HPDE6-E6E7 (cell line): ENCODE data around the gene TPSD1.
"Not testable (repeated sequence)": the region's sequence is repeated elsewhere in the genome, so short reads cannot be mapped to it uniquely, and the experiment has no call there.

Experiments used
- DNase-seq: peaks from one replicate; pipeline ENCODE4 v3.0.0; 2011; ENCODE audit warnings: missing footprints; ENCODE audit errors: extremely low spot score

Gene TPSD1

DNA sequence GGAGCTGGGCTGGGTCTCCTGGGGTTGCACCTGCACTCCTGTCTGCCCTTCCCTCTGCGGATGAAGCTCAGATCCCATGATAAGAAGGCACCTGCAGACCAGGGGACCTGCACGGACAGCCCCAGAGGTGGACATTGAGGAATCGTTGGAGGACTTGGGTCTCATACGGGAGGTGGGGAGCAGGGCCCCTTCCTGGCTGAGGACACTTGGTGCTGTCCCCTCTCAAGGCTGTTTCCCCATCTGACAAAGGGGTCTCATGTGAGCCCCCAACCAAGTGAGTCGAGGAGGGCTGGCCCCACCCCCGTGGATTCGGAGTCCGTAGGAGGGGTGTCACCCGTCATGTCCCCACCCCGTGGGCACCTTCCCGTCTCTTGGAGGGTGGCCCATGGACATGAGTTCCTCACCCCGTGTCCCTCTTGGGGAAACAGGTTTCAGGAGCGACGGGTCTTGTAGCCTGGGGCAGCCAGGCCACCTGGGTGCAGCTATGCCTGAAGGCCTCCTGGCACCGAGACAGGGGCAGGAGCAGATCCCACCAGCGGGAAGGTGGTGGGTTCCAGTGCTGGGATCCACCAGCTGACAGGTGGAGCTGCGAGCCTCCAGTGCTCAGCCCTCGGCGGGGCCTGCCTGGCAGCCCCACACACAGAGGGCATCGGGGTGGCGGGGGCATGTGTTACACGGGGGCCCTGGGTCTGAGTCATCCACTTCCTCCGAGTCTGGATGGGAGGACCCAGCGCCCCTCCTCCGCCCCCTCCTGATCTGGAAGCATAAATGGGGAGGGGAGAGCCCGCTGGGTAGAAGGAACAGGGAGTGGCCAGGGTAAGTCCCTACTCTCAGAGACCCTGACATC, at the start of gene TPSD1:
Gene TPSD1, plus strand, starts transcription at position 794 of the 847 bp plus-strand sequence. CDS start 212 bp downstream, outside the sequence.
- not testable (repeated sequence) for DNase-seq

- no peak for DNase-seq
Measured at GRCh38 chr16:1206326-1206725, 49.5 kb upstream of the TPSD1 start.

- DNase-seq = no peak
Measured at GRCh38 chr16:1206786-1207185, 49.1 kb upstream of the TPSD1 start.

DNA sequence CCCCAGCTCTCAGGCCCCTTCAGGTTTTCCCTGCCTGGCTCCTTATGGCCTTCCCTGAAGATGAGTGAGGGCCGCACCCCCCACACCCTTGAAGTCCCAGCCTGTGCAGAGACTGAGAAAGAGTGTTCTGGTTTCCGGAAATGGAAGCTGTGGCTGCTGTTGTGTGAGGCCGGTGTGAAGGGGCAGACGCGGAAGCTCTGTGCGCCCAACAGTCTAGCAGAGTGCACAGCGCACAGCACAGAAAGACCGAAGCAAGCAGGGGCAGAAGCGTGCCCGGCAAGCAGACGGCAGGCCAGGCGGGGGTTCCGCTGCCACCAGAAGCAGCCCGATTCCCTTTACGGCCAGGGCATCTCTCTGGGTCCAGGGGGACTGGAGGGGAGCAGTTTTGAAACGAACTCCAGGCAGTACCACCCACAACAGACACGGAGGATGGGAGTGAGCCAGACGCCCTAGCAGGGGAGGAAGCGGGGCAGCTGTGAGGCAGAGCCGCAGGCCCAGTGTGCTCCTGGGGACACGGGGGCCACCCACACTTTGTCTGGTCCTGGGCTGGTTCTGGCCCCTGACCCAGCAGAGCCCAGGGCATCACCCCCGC, 47.5 kb upstream of the TPSD1 start:
- DNase-seq = no peak

DNA sequence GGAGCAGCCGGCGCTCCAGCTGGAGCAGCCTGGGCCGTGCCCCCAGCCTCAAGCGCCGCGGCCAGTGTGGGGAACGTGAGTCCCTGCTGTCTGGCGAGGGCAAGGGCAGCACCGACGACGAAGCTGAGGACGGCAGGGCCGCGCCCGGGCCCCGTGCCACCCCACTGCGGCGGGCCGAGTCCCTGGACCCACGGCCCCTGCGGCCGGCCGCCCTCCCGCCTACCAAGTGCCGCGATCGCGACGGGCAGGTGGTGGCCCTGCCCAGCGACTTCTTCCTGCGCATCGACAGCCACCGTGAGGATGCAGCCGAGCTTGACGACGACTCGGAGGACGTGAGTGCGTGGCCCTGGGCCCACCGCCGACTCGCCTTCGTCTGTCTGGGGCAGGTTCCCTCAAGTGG, 46.8 kb upstream of the TPSD1 start:
- DNase-seq = no peak

DNA sequence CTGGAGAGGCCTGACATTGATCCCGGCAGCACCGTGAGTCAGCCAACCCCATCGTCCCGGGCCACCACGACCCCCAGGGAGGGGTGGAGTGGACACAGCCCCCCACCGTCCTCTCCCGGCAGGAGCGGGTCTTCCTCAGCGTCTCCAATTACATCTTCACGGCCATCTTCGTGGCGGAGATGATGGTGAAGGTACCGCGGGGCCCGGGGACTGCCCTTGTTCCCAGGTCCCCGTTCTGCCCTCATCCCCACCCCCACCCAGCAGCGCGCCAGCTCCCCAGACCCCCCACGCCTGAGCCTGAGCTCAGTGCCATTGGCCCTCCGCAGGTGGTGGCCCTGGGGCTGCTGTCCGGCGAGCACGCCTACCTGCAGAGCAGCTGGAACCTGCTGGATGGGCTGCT, 45.4 kb upstream of the TPSD1 start:
- DNase-seq = no peak

DNA sequence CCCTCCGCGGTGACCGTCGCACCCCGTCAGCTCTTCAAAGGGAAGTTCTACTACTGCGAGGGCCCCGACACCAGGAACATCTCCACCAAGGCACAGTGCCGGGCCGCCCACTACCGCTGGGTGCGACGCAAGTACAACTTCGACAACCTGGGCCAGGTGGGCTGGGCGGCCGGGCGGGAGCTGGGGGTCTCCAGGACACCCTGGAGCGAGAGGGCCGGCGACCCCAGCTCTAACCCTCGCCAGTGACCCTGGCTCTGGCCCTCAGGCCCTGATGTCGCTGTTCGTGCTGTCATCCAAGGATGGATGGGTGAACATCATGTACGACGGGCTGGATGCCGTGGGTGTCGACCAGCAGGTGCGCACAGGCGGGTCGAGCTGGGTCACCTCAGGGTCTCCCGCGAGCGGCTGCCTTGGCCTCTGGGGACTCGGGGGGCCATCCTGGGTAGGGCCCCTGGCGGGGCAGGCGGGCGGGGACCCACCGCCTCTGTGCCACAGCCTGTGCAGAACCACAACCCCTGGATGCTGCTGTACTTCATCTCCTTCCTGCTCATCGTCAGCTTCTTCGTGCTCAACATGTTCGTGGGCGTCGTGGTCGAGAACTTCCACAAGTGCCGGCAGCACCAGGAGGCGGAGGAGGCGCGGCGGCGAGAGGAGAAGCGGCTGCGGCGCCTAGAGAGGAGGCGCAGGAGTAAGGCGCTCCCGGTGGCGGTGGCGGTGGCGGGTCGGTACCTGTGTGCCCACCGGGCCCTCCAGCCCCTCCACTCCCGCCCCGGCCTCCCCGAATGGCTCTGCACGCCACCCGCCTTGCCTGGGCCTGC, 44.2 kb upstream of the TPSD1 start:
- DNase-seq = no peak

- DNase-seq = no peak
Measured at GRCh38 chr16:1212616-1213194, 43.2 kb upstream of the TPSD1 start.

DNA sequence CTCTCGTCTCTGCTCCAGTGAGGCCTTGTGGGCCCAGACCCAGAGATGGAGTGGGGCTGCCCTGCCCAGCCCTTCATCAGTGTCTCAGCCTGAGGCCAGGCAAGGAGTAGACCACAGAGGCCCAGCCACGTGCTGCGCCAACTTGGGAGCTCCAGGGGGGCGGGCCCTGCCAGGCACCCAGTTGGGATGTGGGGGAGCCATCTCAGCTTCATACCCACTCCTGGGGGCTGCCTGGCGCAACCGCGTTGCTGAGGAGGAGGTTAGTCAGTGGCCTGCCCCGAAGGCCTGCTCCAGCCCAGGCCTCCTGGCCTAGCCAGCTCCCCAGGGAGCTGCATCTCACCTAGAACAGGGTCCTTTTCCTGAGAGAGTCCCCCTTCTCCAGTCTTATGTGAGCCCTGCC, 42.6 kb upstream of the TPSD1 start:
- no peak for DNase-seq

GRCh38 chr16:1213796-1214372, 42.0 kb upstream of the TPSD1 start:
- no peak for DNase-seq

DNA sequence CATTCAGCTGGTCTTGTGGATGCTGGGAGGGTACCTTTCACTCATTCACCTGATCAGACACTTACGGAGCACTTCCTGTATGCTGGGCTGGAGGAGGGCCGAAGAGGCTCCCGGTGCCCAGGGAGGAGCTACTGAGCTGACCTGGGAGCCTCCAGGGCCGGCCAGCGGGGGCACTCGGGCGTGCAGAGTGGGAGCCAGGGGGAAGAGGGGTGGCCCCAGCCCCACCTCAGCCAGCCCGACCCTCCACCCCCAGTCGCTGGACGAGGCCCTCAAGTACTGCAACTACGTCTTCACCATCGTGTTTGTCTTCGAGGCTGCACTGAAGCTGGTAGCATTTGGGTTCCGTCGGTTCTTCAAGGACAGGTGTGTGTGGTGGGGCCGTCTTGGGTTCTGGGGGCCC, 41.1 kb upstream of the TPSD1 start:
- no peak for DNase-seq

DNA sequence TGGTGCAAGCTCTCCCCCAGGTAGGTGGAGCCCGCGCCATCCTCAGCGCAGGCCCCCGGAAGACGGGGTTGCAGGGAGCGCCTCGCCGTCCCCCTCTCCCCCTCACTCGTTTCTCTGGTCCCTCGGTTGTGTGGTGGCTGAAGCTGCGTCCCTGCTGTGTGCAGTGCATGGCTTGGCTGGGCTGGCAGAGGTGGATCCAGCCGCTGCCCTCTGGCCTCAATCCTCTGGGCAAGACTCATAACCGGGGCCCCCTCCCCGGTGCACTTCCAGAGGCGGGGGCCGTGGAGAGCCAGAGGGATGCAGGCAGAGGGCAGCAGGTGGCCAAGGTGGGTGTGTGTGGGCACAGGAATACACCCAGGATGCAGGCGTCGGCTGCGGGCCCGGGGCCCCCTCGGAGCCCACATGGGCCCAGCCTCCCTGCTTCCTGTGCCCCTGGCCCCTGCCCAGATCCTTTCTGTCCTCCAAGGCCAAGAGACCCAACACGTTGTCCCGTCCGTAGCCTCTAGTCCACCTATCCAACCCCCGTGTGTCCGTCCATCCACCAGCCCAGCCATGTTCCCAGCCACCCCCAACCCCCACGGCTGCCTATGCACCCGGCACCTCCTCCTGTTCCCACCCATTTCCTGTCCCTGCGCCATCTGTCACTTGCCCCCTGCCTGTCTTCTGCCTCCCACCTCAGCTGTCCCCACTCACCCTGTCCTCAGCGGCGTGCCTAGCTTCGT, 40.1 kb upstream of the TPSD1 start:
- DNase-seq = no peak

DNA sequence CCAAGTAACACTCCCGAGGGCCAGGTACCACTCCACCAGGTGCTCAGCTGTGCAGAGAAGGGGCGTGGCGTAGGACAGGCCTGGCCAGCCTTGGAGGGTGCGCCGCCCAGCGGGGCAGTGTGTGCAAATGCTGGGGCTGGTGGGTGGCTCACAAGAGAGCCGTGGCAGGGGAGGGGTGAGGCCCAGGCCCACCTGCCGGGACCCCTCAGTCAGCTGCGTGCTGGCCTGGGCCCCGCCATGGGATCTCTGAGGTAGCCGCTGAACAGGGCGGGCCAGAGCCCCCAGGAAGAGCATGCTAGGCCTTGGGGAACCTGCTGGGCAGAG, 39.6 kb upstream of the TPSD1 start:
- DNase-seq = no peak

DNA sequence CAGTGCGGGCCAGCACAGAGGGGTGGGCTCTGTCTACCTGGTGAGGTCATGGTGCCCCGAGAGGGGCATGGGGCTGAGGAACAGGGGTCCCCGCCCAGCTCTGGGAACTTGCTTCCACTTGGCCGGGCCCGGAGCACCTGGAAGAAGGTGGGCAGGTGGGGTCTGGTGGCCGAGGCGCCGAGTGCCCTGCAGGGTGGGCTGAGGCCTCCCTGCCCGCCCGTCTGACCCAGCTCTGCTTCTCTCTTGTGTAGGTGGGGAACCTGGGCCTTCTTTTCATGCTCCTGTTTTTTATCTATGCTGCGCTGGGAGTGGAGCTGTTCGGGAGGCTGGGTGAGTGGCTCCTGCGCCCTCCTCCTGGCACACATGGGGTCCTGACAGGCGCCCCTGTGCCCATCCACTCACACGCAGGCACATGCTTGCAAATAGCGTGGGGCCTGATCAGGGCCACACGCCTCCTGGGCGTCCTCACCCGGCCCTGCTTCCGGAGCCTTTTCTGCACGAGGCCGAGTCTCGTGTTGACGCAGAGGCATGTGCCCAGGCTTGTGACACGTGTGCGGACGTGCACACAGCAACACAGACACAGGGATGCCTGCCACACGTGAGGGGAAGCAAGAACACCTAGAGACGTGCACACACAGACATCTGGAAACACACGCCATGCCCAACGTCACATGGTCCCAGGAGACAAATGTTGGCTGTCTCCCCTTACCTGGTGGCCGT, 39.0 kb upstream of the TPSD1 start:
- DNase-seq = no peak

GRCh38 chr16:1217526-1217925, 38.3 kb upstream of the TPSD1 start:
- DNase-seq = no peak

- no peak for DNase-seq
Measured at GRCh38 chr16:1218061-1218929, 37.6 kb upstream of the TPSD1 start.

- no peak for DNase-seq
Measured at GRCh38 chr16:1218930-1219611, 36.8 kb upstream of the TPSD1 start.

DNA sequence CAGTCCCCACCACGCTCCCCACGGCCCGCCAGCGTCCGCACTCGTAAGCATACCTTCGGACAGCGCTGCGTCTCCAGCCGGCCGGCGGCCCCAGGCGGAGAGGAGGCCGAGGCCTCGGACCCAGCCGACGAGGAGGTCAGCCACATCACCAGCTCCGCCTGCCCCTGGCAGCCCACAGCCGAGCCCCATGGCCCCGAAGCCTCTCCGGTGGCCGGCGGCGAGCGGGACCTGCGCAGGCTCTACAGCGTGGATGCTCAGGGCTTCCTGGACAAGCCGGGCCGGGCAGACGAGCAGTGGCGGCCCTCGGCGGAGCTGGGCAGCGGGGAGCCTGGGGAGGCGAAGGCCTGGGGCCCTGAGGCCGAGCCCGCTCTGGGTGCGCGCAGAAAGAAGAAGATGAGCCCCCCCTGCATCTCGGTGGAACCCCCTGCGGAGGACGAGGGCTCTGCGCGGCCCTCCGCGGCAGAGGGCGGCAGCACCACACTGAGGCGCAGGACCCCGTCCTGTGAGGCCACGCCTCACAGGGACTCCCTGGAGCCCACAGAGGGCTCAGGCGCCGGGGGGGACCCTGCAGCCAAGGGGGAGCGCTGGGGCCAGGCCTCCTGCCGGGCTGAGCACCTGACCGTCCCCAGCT, 35.7 kb upstream of the TPSD1 start:
- no peak for DNase-seq
